IMR-90 (cell line): ENCODE data around the gene UBE2O. TPM values are rescaled to one million over a fixed set of nuclear protein-coding genes. Genes with fewer than 3 reads are reported as not detected.
A peak's percentile ranks its signal among the peaks of the same experiment; 100 is the strongest.

ENCODE experiments used
- ATAC-seq: fragments of 200-7000 bp; cut with Tn5 transposase; 2 replicates; pipeline ENCODE4 v1.9.1; 2020; ENCODE audit warnings: low read depth, mild to moderate bottlenecking, moderate library complexity
- BruUV-seq: library from RNA; stranded (reverse); fragments of 400-500 nt; replicated peaks from 2 replicates; lab custom pipeline; 2021; lab: Mats Ljungman, UMichigan
- CTCF ChIA-PET: fragments of 300-600 bp; formaldehyde crosslinking; extraction: SDS; loops from one replicate; lab custom pipeline; 2021; ENCODE audit warnings: antibody characterized with exemption; lab: Yijun Ruan, JAX
- POLR2A ChIA-PET: fragments of 300-600 bp; sonication (Branson Sonifier 250); formaldehyde crosslinking; loops from one replicate; lab custom pipeline; 2022; ENCODE audit warnings: antibody characterized with exemption; ENCODE audit not compliant: unreplicated experiment; lab: Charles Lee
- DNase-seq: peaks from one replicate; pipeline ENCODE4 v3.0.0; 2013
- H2AFZ ChIP-seq: replicated peaks from 2 replicates; pipeline ENCODE3; 2013; ENCODE audit warnings: low read length, mild to moderate bottlenecking; ENCODE audit not compliant: poor library complexity
- H2AK5ac ChIP-seq: 2 replicates; pipeline ENCODE4 v1.6.1; 2013; ENCODE audit warnings: low read depth, low read length, inconsistent platforms
- H2AK9ac ChIP-seq: replicated peaks from 2 replicates; pipeline ENCODE3; 2013; ENCODE audit warnings: mild to moderate bottlenecking, low read depth, low read length, moderate library complexity; ENCODE audit not compliant: poor library complexity
- H2BK120ac ChIP-seq: 2 replicates; pipeline ENCODE4 v1.6.1; 2013; ENCODE audit warnings: low read depth, low read length, inconsistent platforms
- H2BK15ac ChIP-seq: 3 replicates; pipeline ENCODE4 v1.6.1; 2013; ENCODE audit warnings: low read depth, low read length, inconsistent platforms
- H2BK20ac ChIP-seq: 2 replicates; pipeline ENCODE4 v1.6.1; 2013; ENCODE audit warnings: low read depth, mild to moderate bottlenecking, inconsistent platforms, low read length, moderate library complexity
- H2BK5ac ChIP-seq: 2 replicates; pipeline ENCODE4 v1.6.1; 2013; ENCODE audit warnings: mild to moderate bottlenecking, low read depth, low read length, inconsistent platforms; ENCODE audit not compliant: poor library complexity, severe bottlenecking
- H3K14ac ChIP-seq: replicated peaks from 2 replicates; pipeline ENCODE4 v1.6.1; 2013; ENCODE audit warnings: low read depth, low read length, inconsistent platforms
- H3K18ac ChIP-seq: 2 replicates; pipeline ENCODE4 v1.6.1; 2013; ENCODE audit warnings: low read depth, low read length, control low read depth
- H3K23ac ChIP-seq: 2 replicates; pipeline ENCODE4 v1.6.1; 2013; ENCODE audit warnings: low read depth, low read length, inconsistent platforms
- H3K27ac ChIP-seq: 2 replicates; pipeline ENCODE4 v1.5.1; 2013; ENCODE audit warnings: mild to moderate bottlenecking, control low read depth, low read length; ENCODE audit not compliant: insufficient read depth
- H3K27me3 ChIP-seq: 2 replicates; pipeline ENCODE4 v1.6.1; 2013; ENCODE audit warnings: low read length; ENCODE audit not compliant: control insufficient read depth, insufficient read depth
- H3K36me3 ChIP-seq: 2 replicates; pipeline ENCODE4 v1.6.1; 2013; ENCODE audit warnings: low read length, mixed read lengths; ENCODE audit not compliant: control insufficient read depth, insufficient read depth
- H3K4ac ChIP-seq: 2 replicates; pipeline ENCODE4 v1.6.1; 2013; ENCODE audit warnings: low read depth, low read length, inconsistent platforms
- H3K4me1 ChIP-seq: 2 replicates; pipeline ENCODE4 v1.6.1; 2013; ENCODE audit warnings: low read length, mixed read lengths; ENCODE audit not compliant: control insufficient read depth, insufficient read depth
- H3K4me2 ChIP-seq: 2 replicates; pipeline ENCODE4 v1.6.1; 2013; ENCODE audit warnings: low read depth, mild to moderate bottlenecking, control low read depth, low read length, moderate library complexity
- H3K4me3 ChIP-seq: 2 replicates; pipeline ENCODE4 v1.5.1; 2013; ENCODE audit warnings: low read depth, mild to moderate bottlenecking, control low read depth, low read length, moderate library complexity; ENCODE audit not compliant: insufficient read depth
- H3K56ac ChIP-seq: 2 replicates; pipeline ENCODE4 v1.6.1; 2013; ENCODE audit warnings: low read length, inconsistent platforms; ENCODE audit not compliant: insufficient read depth; ENCODE audit errors: extremely low read depth
- H3K79me1 ChIP-seq, 2 experiments: 2 replicates each; pipeline ENCODE4 v1.6.1; 2013; ENCODE audit warnings: low read length in 2 of 2, inconsistent platforms in 1 of 2, low read depth in 1 of 2
- H3K9ac ChIP-seq: 2 replicates; pipeline ENCODE4 v1.6.1; 2013; ENCODE audit warnings: low read depth, low read length, control low read depth
- H3K9me1 ChIP-seq: 2 replicates; pipeline ENCODE4 v1.6.1; 2013; ENCODE audit warnings: low read length, inconsistent platforms; ENCODE audit not compliant: insufficient read depth
- H3K9me3 ChIP-seq: 2 replicates; pipeline ENCODE4 v1.6.1; 2013; ENCODE audit warnings: low read length; ENCODE audit not compliant: control insufficient read depth, insufficient read depth
- H4K20me1 ChIP-seq: 2 replicates; pipeline ENCODE4 v1.6.1; 2013; ENCODE audit warnings: low read length, inconsistent platforms; ENCODE audit not compliant: insufficient read depth
- H4K5ac ChIP-seq: 2 replicates; pipeline ENCODE4 v1.6.1; 2013; ENCODE audit warnings: mild to moderate bottlenecking, low read depth, low read length, control low read depth
- H4K8ac ChIP-seq, 2 experiments: 2 replicates each; pipeline ENCODE4 v1.6.1; 2013; ENCODE audit warnings: low read depth in 2 of 2, low read length in 2 of 2, control low read depth in 1 of 2, inconsistent platforms in 1 of 2
- H4K91ac ChIP-seq: 2 replicates; pipeline ENCODE4 v1.6.1; 2013; ENCODE audit warnings: low read depth, low read length, inconsistent platforms; ENCODE audit not compliant: insufficient read depth
- BHLHE40 ChIP-seq: fragments of 150-350 bp; IDR thresholded peaks from 2 replicates; pipeline ENCODE4 v1.6.1; 2016; ENCODE audit warnings: mild to moderate bottlenecking, low read depth, low read length
- CEBPB ChIP-seq: IDR thresholded peaks from 2 replicates; pipeline ENCODE4 v1.6.1; 2012; ENCODE audit warnings: low read depth, low read length, improper control_type of control experiment
- CHD1 ChIP-seq: IDR thresholded peaks from 2 replicates; pipeline ENCODE4 v1.6.1; 2012; ENCODE audit warnings: low read depth, low read length, improper control_type of control experiment
- MAFK ChIP-seq: IDR thresholded peaks from 2 replicates; pipeline ENCODE4 v1.6.1; 2012; ENCODE audit warnings: low read depth, low read length, improper control_type of control experiment
- MXI1 ChIP-seq: IDR thresholded peaks from 2 replicates; pipeline ENCODE4 v1.6.1; 2012; ENCODE audit warnings: low read depth, mild to moderate bottlenecking, low read length, moderate library complexity, borderline replicate concordance
- NFE2L2 ChIP-seq: fragments of 150-350 bp; IDR thresholded peaks from 2 replicates; pipeline ENCODE4 v1.6.1; 2016; ENCODE audit warnings: low read depth, mild to moderate bottlenecking, low read length
- POLR2A ChIP-seq: IDR thresholded peaks from 2 replicates; pipeline ENCODE4 v1.6.1; 2012; ENCODE audit warnings: mild to moderate bottlenecking, low read depth, low read length
- RAD21 ChIP-seq: IDR thresholded peaks from 2 replicates; pipeline ENCODE4 v1.6.1; 2012; ENCODE audit warnings: low read length, improper control_type of control experiment
- RCOR1 ChIP-seq: IDR thresholded peaks from 2 replicates; pipeline ENCODE4 v1.6.1; 2012; ENCODE audit warnings: mild to moderate bottlenecking, low read length, improper control_type of control experiment; ENCODE audit not compliant: insufficient replicate concordance
- RFX5 ChIP-seq: IDR thresholded peaks from 2 replicates; pipeline ENCODE4 v1.8.0; 2012; ENCODE audit warnings: low read depth, mild to moderate bottlenecking, low read length, moderate library complexity
- SMC3 ChIP-seq: fragments of 150-350 bp; IDR thresholded peaks from 2 replicates; pipeline ENCODE4 v1.6.1; 2016; ENCODE audit warnings: low read depth, mild to moderate bottlenecking, antibody characterized with exemption, low read length, moderate library complexity
- WGBS, 2 experiments: methylation state at CpG; one replicate each; pipeline versions ENCODE4 v1.1.5 to v1.1.7; 2013; ENCODE audit warnings: missing lambda C conversion rate in 2 of 2; ENCODE audit not compliant: insufficient read length in 1 of 2; ENCODE audit errors: extremely low coverage in 2 of 2; 5-methylcytosine and 5-hydroxymethylcytosine counted together
- dilution Hi-C: fragments of 300-500 bp; cut with HindIII; formaldehyde crosslinking; loops from one replicate; pipeline ENCODE4 v1.14.3; 2018; ENCODE audit warnings: low sequenced_read_pairs; ENCODE audit not compliant: unreplicated experiment
- in situ Hi-C: fragments of 300-500 bp; cut with MboI; formaldehyde crosslinking; loops from 3 replicates; pipeline ENCODE4 v1.14.3; 2019; ENCODE audit warnings: low sequenced_read_pairs, inconsistent platforms, mixed read lengths
- intact Hi-C: fragments of 100-400 bp; cut with micrococcal nuclease; formaldehyde crosslinking; loops from 2 replicates; pipeline ENCODE4 v1.10.0; 2022
- polyA plus RNA-seq, 3 experiments: library from polyadenylated mRNA; depleted of rRNA; stranded (reverse); fragments of >200 nt; gene quantifications; 2 replicates each; pipeline ENCODE4 v1.2.3, GENCODE V29; 2012; ENCODE audit warnings: low replicate concordance in 1 of 3
- total RNA-seq: library from RNA; depleted of rRNA; stranded (reverse); fragments of >200 nt; gene quantifications from 2 replicates; pipeline ENCODE4 v1.2.3, GENCODE V29; 2012
- TF ChIP-seq, protein P1 (sequence below): fragments of 150-350 bp; IDR thresholded peaks from 2 replicates; pipeline ENCODE4 v1.6.1; 2016; ENCODE audit warnings: low read depth, mild to moderate bottlenecking, low read length, moderate library complexity, borderline replicate concordance
- TF ChIP-seq, protein P2 (sequence below): conservative IDR thresholded peaks from 2 replicates; pipeline ENCODE4 v1.5.1; 2012; ENCODE audit warnings: mild to moderate bottlenecking, low read depth, low read length, improper control_type of control experiment

The UBE2O gene
- total and polyA plus RNA-seq, 2 of the 4 experiments (the other 2 are of a cell fraction), result 17.6 TPM

DNA sequence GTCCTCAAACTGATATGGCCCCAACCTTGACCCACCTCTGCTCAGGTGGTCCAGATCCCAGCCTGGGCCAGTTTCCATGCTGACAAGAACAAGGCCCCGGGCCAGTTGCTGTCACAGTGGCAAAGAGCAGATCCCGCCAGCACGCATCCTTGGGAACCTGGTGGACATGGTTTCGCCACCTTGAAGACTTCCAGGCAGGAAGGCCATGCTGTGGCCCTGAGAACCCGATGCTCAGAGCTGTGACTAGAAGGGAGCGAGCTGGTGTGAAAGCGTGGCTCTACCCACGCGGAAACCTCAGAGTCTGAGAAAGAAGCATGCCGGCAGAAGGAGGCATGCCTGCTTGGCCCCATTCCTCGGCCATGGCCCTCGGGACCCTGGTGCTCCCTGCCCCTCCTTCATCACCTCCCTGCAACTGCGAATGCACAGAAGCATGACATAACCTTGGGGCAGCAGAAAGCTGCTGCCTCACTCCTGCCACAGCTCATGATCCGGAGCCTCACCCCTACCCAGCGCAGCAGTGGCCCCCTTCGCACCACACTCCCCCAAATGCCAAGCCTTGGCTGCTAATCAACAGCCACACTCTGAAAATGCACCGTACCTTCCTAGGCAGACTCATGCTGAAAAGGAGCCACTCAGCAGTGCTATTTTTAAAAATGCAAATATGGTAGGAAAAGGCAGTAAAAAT lies 33.2 kb downstream of the UBE2O start:
- Histone ChIP-seq H3K9me3 (no peaks in the 10 kb centered on the region), H3K4me1 (peaks cover 10% of the 10 kb centered on the region), H2BK15ac (no peak overlapping the region), H3K9ac (no peak overlapping the region), H2BK120ac (no peak overlapping the region), H3K4me2 (no peak overlapping the region), H2AK9ac (peak overlapping the region; percentile 78), H3K18ac (no peak overlapping the region), H2AFZ (peak overlapping the region; percentile 51), H4K91ac (no peak overlapping the region), H3K27ac (no peak overlapping the region), H3K14ac (no peak overlapping the region), H4K5ac (no peak overlapping the region), H3K79me1 (peaks cover 55 to 82% of the 10 kb centered on the region in 2 experiments), H3K23ac (no peak overlapping the region), H2BK5ac (no peak overlapping the region), H3K56ac (no peak overlapping the region), H3K36me3 (peaks cover 9% of the 10 kb centered on the region; the same call in 1 of the 2 replicates), H3K4ac (no peak overlapping the region), H4K20me1 (peaks cover 81% of the 10 kb centered on the region), H3K27me3 (no peaks in the 10 kb centered on the region), H2AK5ac (no peak overlapping the region), H4K8ac (no peak overlapping the region), H2BK20ac (no peak overlapping the region), H3K9me1 (peaks cover 33% of the 10 kb centered on the region), H3K4me3 (no peak overlapping the region)
- intact Hi-C loops, result no loop called here
- ChIA-PET CTCF (no interaction called here), POLR2A (no interaction called here)
- DNase-seq, result no peak
- BruUV-seq, result no TSS peak
- dilution Hi-C loops, result no loop called here
- in situ Hi-C loops, result no loop called here
- WGBS, 2 experiments, result 91% methylated on average over 9 of the region's 17 CpGs; no CpG with 5 or more reads in 1 of the 2 experiments
- TF ChIP-seq NFE2L2 (no peak), SMC3 (no peak), MAFK (no peak), RFX5 (no peak), RCOR1 (no peak), BHLHE40 (no peak), CHD1 (no peak), POLR2A (no peak), CEBPB (no peak), MXI1 (no peak), RAD21 (no peak)
- TF ChIP-seq, protein P1, sequence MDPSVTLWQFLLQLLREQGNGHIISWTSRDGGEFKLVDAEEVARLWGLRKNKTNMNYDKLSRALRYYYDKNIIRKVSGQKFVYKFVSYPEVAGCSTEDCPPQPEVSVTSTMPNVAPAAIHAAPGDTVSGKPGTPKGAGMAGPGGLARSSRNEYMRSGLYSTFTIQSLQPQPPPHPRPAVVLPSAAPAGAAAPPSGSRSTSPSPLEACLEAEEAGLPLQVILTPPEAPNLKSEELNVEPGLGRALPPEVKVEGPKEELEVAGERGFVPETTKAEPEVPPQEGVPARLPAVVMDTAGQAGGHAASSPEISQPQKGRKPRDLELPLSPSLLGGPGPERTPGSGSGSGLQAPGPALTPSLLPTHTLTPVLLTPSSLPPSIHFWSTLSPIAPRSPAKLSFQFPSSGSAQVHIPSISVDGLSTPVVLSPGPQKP, result no peak
- TF ChIP-seq, protein P2, sequence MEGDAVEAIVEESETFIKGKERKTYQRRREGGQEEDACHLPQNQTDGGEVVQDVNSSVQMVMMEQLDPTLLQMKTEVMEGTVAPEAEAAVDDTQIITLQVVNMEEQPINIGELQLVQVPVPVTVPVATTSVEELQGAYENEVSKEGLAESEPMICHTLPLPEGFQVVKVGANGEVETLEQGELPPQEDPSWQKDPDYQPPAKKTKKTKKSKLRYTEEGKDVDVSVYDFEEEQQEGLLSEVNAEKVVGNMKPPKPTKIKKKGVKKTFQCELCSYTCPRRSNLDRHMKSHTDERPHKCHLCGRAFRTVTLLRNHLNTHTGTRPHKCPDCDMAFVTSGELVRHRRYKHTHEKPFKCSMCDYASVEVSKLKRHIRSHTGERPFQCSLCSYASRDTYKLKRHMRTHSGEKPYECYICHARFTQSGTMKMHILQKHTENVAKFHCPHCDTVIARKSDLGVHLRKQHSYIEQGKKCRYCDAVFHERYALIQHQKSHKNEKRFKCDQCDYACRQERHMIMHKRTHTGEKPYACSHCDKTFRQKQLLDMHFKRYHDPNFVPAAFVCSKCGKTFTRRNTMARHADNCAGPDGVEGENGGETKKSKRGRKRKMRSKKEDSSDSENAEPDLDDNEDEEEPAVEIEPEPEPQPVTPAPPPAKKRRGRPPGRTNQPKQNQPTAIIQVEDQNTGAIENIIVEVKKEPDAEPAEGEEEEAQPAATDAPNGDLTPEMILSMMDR, result no peak
- no peak for ATAC-seq
